ENCODE results near the gene CLEC9A. TPM values are rescaled to one million over a fixed set of nuclear protein-coding genes. Genes with fewer than 3 reads are reported as not detected.

The CLEC9A gene
- total RNA-seq, 1 experiment from 2014 or later, result not detected

DNA sequence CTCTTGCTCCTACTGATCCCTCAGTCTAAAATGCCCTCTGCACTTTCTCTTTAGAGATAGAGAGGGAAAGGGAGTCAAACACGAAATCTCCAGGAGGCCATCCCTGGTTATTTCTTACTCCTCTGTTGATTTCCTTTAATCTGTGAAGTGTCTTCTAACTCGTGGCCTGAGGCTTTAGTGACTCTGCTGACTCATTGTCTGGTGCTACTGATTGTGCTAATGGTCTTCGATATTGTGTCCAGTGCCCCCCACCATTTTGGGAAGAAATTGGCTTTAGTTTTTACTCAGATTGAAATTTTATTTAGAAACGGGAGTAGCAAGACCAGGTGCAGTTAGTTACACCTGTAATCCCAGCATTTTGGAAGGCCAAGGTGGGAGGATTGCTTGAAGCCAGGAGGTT is 839 bp downstream of the CLEC9A start:
- BruUV-seq (replicated peaks), result no TSS peak
- Histone ChIP-seq H3K79me2 (ENCODE audit: insufficient read depth, low read length) (no peaks in the 10 kb centered on the region), H2AFZ (ENCODE audit: low read depth, low read length, poor library complexity, severe bottlenecking) (no peak overlapping the region), H3K4me3 (replicated peaks in 1 of 2; ENCODE audit: low read depth in 1 of 2, low read length in 2 of 2) (no peak overlapping the region), H3K9me2 (ENCODE audit: insufficient read depth) (no peaks in the 10 kb centered on the region), H4K20me1 (ENCODE audit: insufficient read depth) (no peaks in the 10 kb centered on the region), H3K27me3 (ENCODE audit: insufficient read depth, low read length) (no peaks in the 10 kb centered on the region), H3K9me3 (ENCODE audit: control insufficient read depth in 1 of 2, insufficient read depth in 1 of 2, low read depth in 1 of 2, low read length in 2 of 2) (no peaks in the 10 kb centered on the region), H3K9ac (ENCODE audit: low read length) (no peak overlapping the region), H3K36me3 (ENCODE audit: control insufficient read depth in 1 of 2, insufficient read depth in 2 of 2, low read length in 2 of 2) (no peaks in the 10 kb centered on the region), H3K4me1 (ENCODE audit: control insufficient read depth in 1 of 2, insufficient read depth in 2 of 2, low read length in 2 of 2) (no peaks in the 10 kb centered on the region), H3K4me2 (ENCODE audit: low read length) (no peak overlapping the region), H3K27ac (ENCODE audit: low read depth, low read length) (no peak overlapping the region)
- ATAC-seq, result no peak
- TF ChIP-seq ZFX (IDR thresholded peaks at IDR 0.05) (no peak), SRF (IDR thresholded peaks at IDR 0.05; ENCODE audit: low read depth) (no peak), ZNF274 (IDR thresholded peaks at IDR 0.05; ENCODE audit: low read depth, low read length) (no peak), TCF7L2 (IDR thresholded peaks at IDR 0.05; ENCODE audit: borderline replicate concordance, extremely low read depth, insufficient read depth, insufficient read length) (no peak), POLR2AphosphoS5 (IDR thresholded peaks at IDR 0.05; ENCODE audit: low read depth, low read length) (no peak), EGR1 (IDR thresholded peaks at IDR 0.05; ENCODE audit: low read depth) (no peak)
- TF ChIP-seq, protein P1, sequence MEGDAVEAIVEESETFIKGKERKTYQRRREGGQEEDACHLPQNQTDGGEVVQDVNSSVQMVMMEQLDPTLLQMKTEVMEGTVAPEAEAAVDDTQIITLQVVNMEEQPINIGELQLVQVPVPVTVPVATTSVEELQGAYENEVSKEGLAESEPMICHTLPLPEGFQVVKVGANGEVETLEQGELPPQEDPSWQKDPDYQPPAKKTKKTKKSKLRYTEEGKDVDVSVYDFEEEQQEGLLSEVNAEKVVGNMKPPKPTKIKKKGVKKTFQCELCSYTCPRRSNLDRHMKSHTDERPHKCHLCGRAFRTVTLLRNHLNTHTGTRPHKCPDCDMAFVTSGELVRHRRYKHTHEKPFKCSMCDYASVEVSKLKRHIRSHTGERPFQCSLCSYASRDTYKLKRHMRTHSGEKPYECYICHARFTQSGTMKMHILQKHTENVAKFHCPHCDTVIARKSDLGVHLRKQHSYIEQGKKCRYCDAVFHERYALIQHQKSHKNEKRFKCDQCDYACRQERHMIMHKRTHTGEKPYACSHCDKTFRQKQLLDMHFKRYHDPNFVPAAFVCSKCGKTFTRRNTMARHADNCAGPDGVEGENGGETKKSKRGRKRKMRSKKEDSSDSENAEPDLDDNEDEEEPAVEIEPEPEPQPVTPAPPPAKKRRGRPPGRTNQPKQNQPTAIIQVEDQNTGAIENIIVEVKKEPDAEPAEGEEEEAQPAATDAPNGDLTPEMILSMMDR (IDR thresholded peaks at IDR 0.05 in 2 of 3, conservative IDR thresholded peaks at IDR 0.05 in 1 of 3; ENCODE audit: borderline replicate concordance in 1 of 3, insufficient read depth in 1 of 3, low read depth in 2 of 3, low read length in 2 of 3), result no peak
- DNase-seq (ENCODE audit: low read depth, low spot score), result no peak
- RAD21 ChIA-PET (ENCODE audit: low non-redundant PET in 1 of 2, low total read pairs in 2 of 2, uncharacterized antibody in 2 of 2, unreplicated experiment in 2 of 2), result no interaction called here
- POLR2A ChIA-PET, result no interaction called here
- CTCF ChIA-PET, result no interaction called here
- intact Hi-C loops (cut with micrococcal nuclease), result loop anchor here (10.0 kb wide), 1 partner anchor 733 kb away; no protein-coding TSS in a partner anchor

DNA sequence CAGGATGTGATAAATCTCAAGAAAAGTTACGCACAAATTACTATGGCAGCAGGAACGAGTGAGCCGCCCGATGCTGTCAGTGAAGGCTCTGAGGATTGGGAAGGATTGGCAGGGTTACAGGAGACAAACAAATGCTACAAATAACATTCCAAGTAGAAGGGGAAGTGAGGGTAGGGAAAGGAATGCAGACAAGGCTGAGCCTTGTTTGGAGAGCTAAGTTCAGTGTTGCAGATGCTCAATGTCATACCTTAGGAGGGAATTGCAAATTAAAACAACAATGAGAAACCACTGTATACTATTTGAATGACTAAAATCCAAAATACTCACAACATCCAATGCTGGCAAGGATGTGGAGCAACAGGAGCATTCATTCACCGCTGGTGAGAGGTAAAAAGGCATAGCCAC is 1.3 kb downstream of the CLEC9A start:
- no peak overlapping the region for H2AFZ ChIP-seq (ENCODE audit: low read depth, low read length, poor library complexity, severe bottlenecking)
- no TSS peak for BruUV-seq (replicated peaks)
- intact Hi-C loops (cut with micrococcal nuclease), result loop anchor here (2.0 to 10.0 kb wide), 2 partner anchors 531 to 733 kb away; no protein-coding TSS in a partner anchor
- H3K79me2 ChIP-seq (ENCODE audit: insufficient read depth, low read length), result no peaks in the 10 kb centered on the region
- H3K27ac ChIP-seq (ENCODE audit: low read depth, low read length), result no peak overlapping the region
- DNase-seq (ENCODE audit: low read depth, low spot score) (no peak), ATAC-seq (no peak)
- H3K4me1 ChIP-seq (ENCODE audit: control insufficient read depth in 1 of 2, insufficient read depth in 2 of 2, low read length in 2 of 2), result no peaks in the 10 kb centered on the region
- no peak overlapping the region for H3K4me3 ChIP-seq (replicated peaks in 1 of 2; ENCODE audit: low read depth in 1 of 2, low read length in 2 of 2)
- CTCF ChIA-PET, result no interaction called here
- no peak overlapping the region for H3K4me2 ChIP-seq (ENCODE audit: low read length)
- H3K36me3 ChIP-seq (ENCODE audit: control insufficient read depth in 1 of 2, insufficient read depth in 2 of 2, low read length in 2 of 2), result no peaks in the 10 kb centered on the region
- POLR2A ChIA-PET, result no interaction called here
- no peaks in the 10 kb centered on the region for H3K9me2 ChIP-seq (ENCODE audit: insufficient read depth)
- H3K9ac ChIP-seq (ENCODE audit: low read length), result no peak overlapping the region
- H3K9me3 ChIP-seq (ENCODE audit: control insufficient read depth in 1 of 2, insufficient read depth in 1 of 2, low read depth in 1 of 2, low read length in 2 of 2), result no peaks in the 10 kb centered on the region
- no peaks in the 10 kb centered on the region for H4K20me1 ChIP-seq (ENCODE audit: insufficient read depth)
- TF ChIP-seq ZFX (IDR thresholded peaks at IDR 0.05) (no peak), EZH2 (IDR thresholded peaks at IDR 0.05) (no peak), POLR2A (IDR thresholded peaks at IDR 0.05; ENCODE audit: borderline replicate concordance, extremely low read depth, insufficient read depth, insufficient read length) (no peak), TCF7L2 (IDR thresholded peaks at IDR 0.05; ENCODE audit: borderline replicate concordance, extremely low read depth, insufficient read depth, insufficient read length) (no peak)
- RAD21 ChIA-PET (ENCODE audit: low non-redundant PET in 1 of 2, low total read pairs in 2 of 2, uncharacterized antibody in 2 of 2, unreplicated experiment in 2 of 2), result no interaction called here
- H3K27me3 ChIP-seq (ENCODE audit: insufficient read depth, low read length), result no peaks in the 10 kb centered on the region
